ENCODE results near the gene CACNA2D4.

CACNA2D4 gene

DNA sequence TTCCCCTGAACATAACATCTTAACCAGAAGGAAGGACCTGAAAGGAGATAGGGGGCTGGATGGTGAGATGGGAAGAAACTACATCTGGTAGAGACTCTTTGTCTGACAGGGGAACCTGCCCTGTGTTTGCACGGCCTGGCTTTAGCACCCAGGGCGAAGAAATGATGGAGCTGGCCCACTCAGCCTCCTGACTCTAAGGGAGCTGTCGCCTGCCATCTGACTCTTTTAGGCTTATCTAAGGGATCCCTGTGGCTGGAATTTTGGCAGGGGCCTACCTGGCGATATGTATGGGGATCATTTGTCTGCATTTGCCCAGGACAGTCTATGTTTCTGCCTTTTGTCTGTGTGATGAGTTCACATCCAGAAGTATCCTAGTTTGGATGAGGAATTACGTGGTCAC, 15.6 kb upstream of the CACNA2D4 start:
- no peak for DNase-seq

DNA sequence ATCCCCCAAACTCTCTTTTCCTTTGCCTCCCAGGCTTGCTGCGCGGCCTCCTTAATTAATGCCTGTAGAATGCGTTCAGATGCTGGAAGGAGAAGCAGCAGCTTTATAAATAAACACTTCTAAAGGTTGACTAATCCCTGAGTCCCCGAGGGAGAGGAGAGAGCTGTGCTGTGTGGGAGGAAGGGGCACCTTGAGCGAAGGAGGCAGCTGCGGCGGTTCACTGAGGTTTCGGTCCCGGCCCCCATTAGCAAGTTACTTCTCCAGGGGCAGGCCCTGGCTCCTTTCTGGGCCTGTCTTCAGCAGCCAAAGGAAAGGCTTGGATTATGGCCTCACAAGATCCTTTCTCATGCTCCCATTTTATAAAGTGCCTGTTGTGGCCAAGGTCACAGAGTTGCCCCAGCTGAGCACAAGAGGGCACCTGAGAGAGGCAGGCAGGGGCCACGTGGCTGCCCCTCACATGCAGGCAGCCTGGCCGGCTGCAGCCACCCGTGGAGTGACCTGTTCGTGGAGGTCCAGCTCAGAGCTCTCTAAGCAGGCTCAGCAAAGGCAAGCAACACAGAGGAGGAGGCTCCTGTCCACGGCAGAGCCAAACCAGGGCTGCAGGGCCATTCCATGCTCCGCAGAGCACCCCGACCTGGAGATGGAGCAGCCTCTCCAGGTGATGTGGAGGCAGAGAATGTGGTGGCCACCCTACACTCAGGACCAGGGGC, 15.0 kb upstream of the CACNA2D4 start:
- DNase-seq = no peak

DNA sequence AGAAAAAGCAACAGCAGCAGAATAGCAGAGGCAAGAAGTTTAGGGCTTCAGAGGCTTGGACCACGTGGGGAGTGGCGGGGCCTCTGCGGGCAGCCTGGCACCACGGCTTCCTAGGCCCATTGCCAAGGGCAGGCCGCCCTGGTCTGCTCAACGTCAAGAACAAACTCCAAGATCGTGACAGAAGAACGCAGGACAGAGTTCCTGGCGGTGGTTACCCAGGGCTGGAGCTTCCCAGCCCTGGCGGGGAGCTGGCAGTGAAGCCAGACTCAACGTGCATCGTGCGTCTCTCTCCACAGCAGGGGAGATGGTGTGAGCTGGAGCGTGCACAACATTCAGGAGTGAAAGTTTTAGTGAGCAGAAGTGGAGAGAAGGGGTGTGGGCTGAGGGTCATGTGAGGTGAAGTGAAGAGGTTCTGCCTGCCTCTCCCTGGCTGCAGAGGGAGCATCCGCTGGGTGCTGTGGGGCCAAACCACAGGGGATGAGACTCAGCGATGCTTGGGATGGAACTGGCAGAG, 13.9 kb upstream of the CACNA2D4 start:
- no peak for DNase-seq

DNA sequence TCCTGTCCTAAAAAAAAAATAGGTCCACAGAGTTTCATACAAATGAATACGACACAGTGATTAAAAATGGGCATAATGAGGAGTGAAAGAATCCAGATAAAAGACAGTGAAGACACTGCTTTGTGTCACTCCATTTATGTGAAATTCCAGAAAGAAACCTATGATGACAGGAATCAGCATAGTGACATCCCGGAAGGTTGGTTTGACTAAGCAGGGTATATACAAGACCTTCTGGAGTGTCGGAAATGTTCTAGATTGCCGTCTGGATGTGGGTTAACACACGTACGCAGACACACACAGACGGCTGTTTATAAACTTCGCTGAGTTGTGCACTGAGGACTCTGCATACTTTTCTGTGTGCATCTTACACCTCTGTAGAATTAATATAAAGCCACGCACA, 13.2 kb upstream of the CACNA2D4 start:
- no peak for DNase-seq

DNA sequence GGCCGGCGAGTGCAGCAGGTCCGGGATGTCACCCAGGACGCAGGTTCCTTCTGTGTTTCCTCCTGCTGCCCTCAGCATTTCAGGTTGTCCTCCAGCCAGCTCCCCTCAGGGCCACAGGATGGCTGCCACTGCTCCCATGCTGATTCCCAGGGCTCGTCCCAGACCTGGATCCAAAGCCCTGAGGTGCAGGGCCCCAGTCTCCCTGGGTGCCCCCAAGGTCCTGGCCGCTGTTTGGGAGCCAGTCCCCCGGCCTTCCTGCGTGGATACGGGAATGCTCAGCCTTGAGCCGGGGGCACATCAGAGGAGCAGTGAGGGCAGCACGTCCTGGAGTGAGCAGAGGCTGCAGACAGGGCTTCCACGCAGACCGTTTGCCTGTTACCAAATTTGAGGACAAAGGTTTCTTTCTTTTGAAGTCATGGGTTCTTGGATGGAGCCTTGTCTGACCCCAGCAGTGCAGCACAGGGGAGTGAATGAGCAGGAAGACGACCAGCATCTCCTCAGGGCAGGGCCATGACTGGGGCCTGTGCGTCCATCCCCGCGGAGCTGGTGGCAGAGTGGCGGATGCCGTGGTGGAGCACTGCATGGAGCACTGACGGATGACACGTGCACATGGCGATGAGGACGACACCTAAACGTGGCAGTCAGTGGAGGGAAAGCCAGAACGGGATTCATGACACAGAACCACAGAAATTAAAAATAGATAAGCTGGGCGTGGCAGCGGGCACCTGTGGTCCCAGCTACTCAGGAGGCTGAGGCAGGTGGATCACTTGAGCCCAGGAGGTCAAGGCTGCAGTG, 12.5 kb upstream of the CACNA2D4 start:
- no peak for DNase-seq

DNA sequence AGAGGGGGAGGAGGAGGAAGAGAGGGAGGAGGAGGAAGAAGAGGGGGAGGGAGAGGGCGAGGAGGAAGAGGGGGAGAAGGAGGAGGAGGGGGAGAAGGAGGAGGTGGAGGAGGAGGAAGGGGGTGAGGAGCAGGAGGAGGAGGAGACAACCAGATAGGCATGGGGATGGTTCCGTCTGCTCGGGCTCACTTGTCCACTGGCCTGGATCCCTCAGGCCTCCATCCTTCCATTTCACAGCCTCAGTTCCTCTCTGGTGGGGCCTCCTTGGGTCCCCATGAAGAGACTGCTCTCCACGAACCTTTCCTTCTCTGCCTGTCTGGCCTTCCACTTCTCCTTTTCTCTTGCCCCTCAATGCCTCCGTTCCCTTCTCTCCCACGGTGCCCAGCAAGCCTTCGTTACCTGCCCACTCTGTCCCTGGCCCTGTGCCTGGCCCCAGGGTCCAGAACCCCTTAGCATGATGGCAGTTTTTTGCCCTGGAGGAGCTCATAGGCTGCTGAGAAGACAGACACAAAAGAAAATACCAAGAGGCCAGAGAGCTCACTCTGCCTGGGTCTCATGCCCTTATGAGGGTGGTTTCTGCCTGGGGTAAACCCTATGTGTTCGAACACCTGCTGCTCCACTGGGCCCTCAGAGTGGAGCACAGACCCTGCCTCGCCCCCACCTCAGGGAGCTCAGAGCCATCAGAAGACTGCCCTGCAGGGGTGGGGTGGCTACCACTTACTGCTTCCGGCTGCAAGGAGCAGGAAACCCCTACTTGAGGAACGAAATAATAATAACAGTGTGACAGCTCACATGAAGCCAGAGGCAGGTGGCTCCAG, 11.7 kb upstream of the CACNA2D4 start:
- DNase-seq = no peak

DNA sequence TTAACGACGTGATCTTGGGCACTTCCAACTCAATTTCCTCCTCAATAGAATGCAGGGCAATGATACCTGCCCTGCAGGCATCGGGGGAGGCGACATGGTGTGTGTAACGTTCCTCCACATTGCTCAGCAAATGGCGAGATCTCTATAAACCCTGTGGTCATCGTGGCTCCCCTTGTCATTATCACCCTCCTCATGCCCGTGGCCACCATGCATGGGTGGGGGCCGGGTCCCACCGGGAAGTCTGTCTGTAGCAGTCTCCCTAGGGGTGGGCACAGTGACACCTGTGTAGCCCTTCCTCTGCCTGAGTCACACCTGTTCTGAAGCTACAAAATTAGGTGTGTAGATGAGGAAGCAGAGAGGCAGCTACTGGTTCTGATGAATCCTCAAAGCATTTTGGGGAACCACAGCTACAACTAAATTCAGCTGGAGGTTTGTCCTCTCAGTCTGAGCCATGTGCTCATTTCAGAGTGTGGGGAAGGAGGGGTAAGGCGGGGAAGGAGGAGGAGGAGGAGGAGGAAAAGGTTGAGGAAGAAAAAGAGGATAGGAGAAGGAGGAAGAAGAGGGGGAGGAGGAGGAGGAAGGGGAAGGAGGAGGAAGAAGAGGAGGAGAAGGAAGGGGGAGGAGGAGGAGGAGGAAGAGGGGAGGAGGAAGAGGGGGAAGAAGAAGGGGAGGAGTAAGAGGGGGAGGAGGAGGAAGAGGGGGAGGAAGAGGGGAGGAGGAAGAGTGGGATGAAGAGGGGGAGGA, 11.0 kb upstream of the CACNA2D4 start:
- no peak for DNase-seq

DNA sequence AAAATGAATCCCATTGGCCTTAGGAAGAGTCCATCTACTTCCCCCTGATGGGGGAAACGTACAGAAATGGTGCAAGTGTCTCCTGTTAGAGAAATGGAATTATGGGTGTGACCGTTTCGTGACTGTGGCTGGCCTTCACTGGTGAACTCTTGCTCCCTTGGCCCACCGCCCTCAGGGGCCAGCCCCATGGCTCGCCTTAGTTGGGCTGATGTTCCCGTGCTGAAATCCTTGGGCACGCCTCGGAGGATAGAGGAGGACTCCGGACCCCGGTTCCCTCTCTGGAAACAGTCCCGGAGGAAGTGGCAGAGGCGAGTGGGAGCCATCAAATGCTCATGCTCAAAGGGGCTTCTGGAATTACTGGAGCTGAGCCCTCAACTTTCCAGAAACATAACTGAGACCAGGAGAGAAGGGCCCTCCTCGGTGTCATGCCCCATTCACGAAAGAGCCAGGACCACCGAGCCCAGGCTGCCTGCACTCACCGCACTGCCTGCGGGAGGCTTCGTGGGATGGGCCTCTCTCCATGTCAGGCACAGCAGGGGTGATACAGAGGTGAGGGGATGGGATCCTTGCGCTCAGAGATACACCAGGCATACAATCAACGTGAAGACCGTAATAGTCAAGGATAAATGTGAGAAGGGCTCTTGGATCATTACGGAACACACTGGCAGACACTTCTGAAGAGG, 10.1 kb upstream of the CACNA2D4 start:
- no peak for DNase-seq

DNA sequence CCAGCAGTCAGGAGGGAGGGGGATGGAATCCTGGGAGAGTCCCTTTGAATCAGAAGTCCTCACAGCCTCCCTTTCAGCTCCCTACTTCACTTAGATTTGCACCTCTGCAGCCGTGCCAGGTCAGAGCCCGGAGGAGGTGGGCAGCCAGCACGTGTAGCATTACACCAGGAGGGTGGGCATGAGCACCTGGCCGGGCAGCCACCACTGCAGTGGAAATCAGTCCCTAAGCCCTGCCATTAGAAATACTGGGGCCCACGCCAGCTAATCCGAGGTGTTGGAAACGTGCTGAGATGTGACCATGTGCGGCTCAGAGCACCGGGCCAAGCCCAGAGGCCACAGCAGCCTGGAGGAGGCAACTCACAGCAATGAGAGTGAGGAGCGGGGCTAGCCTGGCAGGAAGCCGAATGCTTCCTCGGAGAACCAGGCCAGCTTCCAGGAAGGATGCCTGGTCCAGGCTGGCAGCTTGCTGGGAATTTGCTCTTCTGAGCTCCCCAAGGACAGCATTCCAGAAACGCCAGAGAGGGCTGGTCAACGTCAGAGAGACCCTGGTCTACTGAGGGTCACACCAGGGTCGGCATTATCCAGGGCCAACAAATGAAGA, 9.4 kb upstream of the CACNA2D4 start:
- DNase-seq = no peak

DNA sequence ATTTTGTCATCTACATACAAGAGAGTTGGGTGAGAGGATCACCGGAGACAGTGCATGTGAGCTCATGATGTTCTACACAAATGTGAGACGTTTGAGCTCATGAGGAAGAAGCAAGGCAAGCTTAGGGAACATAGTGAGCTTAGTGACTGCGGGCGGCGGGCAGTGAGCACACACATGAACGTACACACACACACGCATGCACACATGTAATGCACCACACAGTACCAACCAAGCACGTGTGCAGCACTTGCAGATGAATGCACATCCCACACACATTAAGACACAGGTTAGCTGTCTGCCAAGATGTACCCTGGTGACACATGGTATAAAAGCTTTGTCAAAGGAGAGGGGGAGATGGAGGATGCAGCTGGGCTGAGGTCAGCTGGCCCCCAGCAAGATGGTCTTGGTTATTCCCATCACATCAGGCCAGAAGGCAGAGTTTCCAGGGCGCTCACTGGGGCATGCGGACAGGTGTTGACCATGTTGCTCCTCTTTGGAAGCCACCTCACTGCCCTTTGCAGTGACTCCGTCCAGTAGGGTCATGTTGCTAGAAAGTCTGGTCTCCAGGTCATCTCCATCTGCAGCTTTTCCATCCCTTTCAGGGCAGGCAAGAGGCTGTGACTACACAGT, 8.7 kb upstream of the CACNA2D4 start:
- no peak for DNase-seq

DNA sequence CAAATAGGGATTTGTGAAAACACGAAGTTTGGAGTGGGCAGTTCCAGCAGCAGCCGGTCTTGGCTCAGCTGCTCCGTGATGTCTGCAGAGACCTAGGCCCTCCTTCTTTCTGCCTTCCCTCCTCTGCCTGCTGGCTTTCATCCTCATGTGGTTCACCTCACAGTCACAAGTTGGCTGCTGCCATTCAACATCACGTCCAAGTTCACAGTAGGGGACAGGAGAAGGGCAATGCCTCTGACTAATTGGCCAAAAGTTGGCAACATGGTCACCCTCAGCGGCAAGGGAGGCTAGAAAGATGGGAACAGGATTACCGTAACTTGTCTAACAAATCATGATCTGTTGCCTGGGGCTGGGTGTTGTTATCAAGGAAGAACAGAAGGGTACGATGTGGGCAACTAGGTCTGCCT, 7.8 kb upstream of the CACNA2D4 start:
- no peak for DNase-seq

DNA sequence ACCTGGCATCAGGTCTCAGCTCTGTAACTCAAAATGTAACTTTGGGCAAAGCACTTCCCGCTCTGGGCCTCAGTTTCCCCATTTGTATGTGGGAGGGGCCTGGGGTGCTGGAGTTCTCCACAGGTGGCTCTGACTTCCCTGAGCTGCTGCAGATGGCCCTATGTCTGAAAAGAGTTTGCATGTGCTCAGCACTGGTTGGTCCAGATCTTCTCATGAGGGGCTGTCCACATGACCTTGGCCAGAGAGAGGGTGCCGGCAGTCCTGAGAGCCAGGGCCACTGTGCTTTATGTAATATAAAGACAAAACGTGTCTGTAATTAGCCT, 7.2 kb upstream of the CACNA2D4 start:
- DNase-seq = no peak

DNA sequence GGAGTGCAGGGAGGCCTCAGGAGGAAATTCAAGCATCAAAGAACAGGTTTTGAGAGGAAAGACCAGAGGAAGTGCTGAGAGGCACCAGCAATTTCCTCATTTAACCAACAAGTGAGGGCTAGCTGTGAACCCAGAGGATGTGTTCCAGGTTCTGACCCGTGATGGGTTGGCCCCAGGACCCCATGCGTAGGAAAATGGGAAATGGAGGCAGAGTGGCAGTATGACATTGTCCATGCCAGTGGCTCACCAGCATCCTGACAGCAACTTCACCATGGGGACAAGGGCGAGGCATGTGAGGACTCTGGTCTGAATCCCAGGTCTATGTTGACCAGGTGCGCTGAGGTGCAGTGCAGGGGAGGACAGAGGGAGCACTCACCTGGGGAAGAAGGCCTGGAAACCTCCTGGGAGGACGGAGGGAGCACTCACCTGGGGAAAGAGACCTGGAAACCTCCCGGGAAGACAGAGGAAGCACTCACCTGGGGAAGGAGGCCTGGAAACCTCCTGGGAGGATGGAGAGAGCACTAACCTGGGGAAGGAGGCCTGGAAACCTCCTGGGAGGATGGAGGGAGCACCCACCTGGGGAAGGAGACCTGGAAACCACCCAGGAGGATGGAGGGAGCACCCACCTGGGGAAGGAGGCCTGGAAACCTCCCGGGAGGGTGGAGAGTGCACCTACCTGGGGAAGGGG, 6.7 kb upstream of the CACNA2D4 start:
- DNase-seq = no peak

DNA sequence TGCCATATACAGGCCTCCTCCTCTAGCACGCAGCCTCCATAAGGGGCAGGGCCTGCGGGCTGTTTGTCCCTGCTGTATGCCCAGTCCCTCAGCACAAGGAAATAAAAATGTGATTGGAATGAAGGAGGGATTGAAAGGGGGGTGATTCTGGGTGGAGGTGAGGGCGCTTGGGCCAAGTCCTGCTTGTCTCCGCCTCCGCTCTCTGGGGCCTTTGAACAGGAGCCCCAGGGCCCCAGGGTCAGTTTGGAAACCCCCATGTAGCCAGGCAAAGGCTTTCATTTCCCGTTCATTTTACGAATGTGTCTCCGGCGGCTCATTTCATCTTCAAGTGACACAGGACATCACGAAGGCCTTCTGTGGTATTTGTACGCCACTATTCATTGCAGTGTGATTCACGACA, 4.5 kb upstream of the CACNA2D4 start:
- DNase-seq = no peak

DNA sequence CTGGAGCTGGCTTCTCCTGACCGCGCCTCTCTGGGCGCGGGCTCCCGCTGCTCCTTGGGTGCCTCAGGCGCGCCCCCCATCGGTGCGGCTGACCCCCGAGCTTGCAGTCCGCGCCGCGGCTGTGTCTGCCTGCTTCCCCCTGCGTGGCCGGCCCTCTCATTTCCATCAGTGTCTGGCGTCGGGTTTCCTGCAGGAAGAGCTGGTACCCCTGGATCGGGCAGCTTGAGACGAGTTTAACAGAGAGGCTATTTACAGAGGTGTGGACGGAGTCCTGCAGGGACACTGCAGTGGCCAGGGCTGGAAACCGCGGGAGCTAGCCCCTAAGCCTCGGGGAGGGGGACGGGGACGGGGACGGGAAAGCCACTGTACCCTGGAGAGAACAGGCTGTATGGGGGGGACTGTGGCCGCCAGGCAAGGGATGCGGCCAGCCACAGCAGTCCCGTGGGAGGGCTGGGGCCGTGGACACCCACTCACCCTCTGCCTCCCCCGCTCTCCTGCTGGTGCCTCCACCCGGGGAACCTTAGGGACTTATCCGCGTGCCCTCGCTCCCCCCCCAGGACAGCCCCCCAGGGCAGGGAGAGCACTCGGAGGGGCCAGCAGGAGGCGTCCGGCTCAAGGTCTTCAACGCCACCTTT, 3.7 kb upstream of the CACNA2D4 start:
- DNase-seq = peak; percentile 19

DNA sequence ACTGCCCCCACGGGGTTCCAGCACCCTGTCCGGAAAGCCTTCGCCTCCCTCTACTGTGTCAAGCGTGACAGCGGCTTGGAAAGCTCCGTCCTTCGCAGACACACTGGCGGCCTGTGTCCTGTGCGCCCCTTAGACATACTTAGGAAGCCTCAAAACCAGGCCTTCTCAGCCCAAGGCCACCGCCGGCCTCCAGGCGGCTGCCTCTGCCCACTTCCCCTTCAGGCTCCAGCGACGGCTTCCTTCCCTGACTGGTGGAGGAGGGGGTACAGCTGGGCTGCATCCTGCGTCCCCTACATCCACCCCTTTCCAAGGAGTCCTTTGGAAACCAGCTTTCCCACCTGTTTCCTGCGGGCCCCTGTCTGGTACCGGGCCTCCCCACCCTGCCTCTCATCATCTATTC, 2.5 kb upstream of the CACNA2D4 start:
- DNase-seq = no peak

DNA sequence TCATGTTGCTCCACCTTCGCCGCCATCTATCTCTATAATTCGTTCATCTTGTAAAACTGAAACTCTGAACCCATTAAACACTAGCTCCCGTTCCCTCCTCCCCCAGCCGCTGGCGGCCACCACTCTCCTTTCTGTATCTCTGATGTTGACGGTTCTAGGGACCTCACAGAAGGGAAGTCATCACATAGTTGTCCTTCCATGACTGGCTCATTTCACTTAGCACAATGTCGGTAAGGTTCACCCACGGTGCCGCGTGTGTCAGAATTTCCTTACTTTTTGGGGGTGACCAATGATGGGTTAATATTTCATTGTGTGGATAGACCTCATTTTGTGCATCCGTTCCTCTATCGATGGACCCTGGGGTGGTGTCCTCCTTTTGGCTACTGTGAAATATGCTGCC, 2.0 kb upstream of the CACNA2D4 start:
- DNase-seq = no peak

DNA sequence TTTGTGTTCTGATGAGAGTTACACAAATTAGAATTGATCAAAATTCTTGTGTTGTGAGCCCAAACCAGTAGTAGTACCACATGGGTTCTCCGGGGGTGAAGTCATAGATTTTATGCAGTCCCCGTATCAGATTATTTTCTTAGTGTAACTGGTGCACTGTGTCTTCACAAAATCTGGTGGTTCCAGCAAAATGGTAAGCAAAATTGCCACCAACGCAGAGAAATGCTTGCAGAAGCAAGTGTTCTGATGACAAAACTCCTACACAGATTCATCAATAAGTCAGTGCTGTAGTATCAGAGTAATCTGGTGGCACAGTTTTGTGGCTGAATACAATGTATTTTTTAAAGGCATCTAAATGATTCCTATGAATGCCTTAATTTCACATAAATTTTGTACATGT, 1.3 kb upstream of the CACNA2D4 start:
- DNase-seq = no peak

DNA sequence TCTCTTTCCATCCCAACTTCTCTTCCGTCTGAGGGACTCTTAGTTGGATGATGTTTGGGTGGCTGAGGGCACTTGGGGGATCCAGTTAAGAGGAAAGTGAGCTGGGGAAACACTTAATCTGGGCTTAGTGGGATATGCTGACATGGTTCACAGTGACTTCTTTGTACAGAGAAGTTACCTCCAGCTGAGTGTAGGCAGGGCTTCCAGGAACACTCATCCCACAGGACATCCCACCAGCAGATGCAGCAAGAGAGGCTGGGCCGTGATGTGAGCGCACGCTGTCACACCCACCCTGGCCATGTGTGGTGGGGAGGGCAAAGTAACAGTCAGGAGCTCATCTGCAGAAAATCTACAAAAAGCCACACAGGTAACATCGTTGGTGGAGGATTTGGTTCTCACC, 832 bp upstream of the CACNA2D4 start:
- no peak for DNase-seq

DNA sequence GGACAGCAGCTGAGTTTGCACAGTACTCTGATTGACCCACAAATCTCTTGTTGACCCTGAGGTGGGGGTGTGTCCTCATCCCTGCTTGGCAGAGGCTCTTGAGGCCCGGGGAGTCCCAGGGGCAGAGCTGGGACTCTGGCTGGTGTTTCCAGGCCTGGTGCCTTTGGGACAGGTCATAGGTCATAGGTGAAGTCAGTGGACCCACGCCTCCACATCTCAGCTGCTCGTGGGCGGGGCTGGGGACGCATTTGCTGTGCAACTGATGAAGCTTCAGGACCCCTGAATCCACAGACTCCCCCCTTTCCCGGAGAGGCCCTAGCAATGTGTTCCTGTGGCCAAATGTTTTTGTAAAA, 408 bp upstream of the CACNA2D4 start:
- DNase-seq = no peak

All from activated CD4-positive, alpha-beta T cell treated with anti-CD3 and anti-CD28 coated beads, Interleukin-2, Interleukin-6, amounts not matched to agents 100 ng/mL and 50 ng/mL, durations not matched to agents 16 hours and 8 hours (primary cell).